Mesenchymal stem cell (in vitro differentiated cells and primary cell): ENCODE data around the gene BICDL2.

Experiments used
- DNase-seq: peaks from one replicate; pipeline ENCODE4 v3.0.0-alpha.2; 2013
- H2AFZ ChIP-seq: one replicate; pipeline ENCODE4 v1.6.1; 2013; ENCODE audit warnings: low read depth, mild to moderate bottlenecking, control low read depth, inconsistent platforms, low read length, moderate library complexity
- H2AK5ac ChIP-seq: 2 replicates; pipeline ENCODE4 v1.6.1; 2013; ENCODE audit warnings: low read length, moderate library complexity, mild to moderate bottlenecking, inconsistent platforms; ENCODE audit not compliant: severe bottlenecking
- H2BK120ac ChIP-seq: one replicate; pipeline ENCODE4 v1.6.1; 2013; ENCODE audit warnings: low read depth, mild to moderate bottlenecking, inconsistent platforms, low read length, moderate library complexity
- H2BK12ac ChIP-seq, 2 experiments: one replicate each; pipeline ENCODE4 v1.6.1; 2013; ENCODE audit warnings: inconsistent platforms in 2 of 2, low read length in 2 of 2, mild to moderate bottlenecking in 2 of 2, moderate library complexity in 2 of 2, control low read depth in 1 of 2
- H2BK15ac ChIP-seq: one replicate; pipeline ENCODE4 v1.6.1; 2013; ENCODE audit warnings: mild to moderate bottlenecking, low read depth, inconsistent platforms; ENCODE audit not compliant: poor library complexity, severe bottlenecking
- H2BK5ac ChIP-seq: 2 replicates; pipeline ENCODE4 v1.6.1; 2013; ENCODE audit warnings: low read depth, mild to moderate bottlenecking, low read length, control low read depth, inconsistent platforms; ENCODE audit not compliant: poor library complexity, severe bottlenecking
- H3K14ac ChIP-seq, 2 experiments: one replicate each; pipeline ENCODE4 v1.6.1; 2013; ENCODE audit warnings: inconsistent platforms in 2 of 2, low read length in 2 of 2, control low read depth in 1 of 2, mild to moderate bottlenecking in 1 of 2, moderate library complexity in 1 of 2
- H3K18ac ChIP-seq, 2 experiments: one replicate each; pipeline ENCODE4 v1.6.1; 2013; ENCODE audit warnings: inconsistent platforms in 2 of 2, low read length in 2 of 2, control low read depth in 1 of 2, low read depth in 1 of 2, mild to moderate bottlenecking in 1 of 2
- H3K23ac ChIP-seq, 2 experiments: one replicate each; pipeline ENCODE4 v1.6.1; 2013; ENCODE audit warnings: inconsistent platforms in 2 of 2, low read length in 2 of 2, mild to moderate bottlenecking in 2 of 2, moderate library complexity in 2 of 2, control low read depth in 1 of 2
- H3K27ac ChIP-seq: 2 replicates; pipeline ENCODE4 v1.5.1; 2013; ENCODE audit warnings: mild to moderate bottlenecking, moderate library complexity, low read length, control low read depth, inconsistent platforms; ENCODE audit not compliant: poor library complexity, severe bottlenecking
- H3K27me3 ChIP-seq, 2 experiments: 2 replicates each; pipeline versions ENCODE4 v1.6.1 to v1.7.0; 2013; ENCODE audit warnings: low read length in 2 of 2, mild to moderate bottlenecking in 2 of 2, moderate library complexity in 2 of 2, control low read depth in 1 of 2, inconsistent platforms in 1 of 2; ENCODE audit not compliant: control insufficient read depth in 1 of 2, insufficient read depth in 1 of 2
- H3K36me3 ChIP-seq, 2 experiments: 2 replicates each; pipeline versions ENCODE4 v1.6.1 to v1.7.0; 2013; ENCODE audit warnings: low read length in 2 of 2, control low read depth in 1 of 2, inconsistent platforms in 1 of 2, low read depth in 1 of 2, mild to moderate bottlenecking in 1 of 2; ENCODE audit not compliant: insufficient read depth in 2 of 2, control insufficient read depth in 1 of 2
- H3K4ac ChIP-seq, 2 experiments: one replicate each; pipeline ENCODE4 v1.6.1; 2013; ENCODE audit warnings: inconsistent platforms in 2 of 2, low read length in 2 of 2, mild to moderate bottlenecking in 2 of 2, moderate library complexity in 2 of 2, control low read depth in 1 of 2, low read depth in 1 of 2
- H3K4me1 ChIP-seq: 2 replicates; pipeline ENCODE4 v1.6.1; 2013; ENCODE audit warnings: low read depth, low read length, control low read depth; ENCODE audit not compliant: control insufficient read depth, insufficient read depth
- H3K4me2 ChIP-seq: 2 replicates; pipeline ENCODE4 v1.6.1; 2013; ENCODE audit warnings: low read length, mild to moderate bottlenecking, inconsistent platforms; ENCODE audit not compliant: poor library complexity, severe bottlenecking
- H3K4me3 ChIP-seq, 2 experiments: 2 replicates each; pipeline versions ENCODE4 v1.5.1 to v1.7.0; 2013; ENCODE audit warnings: low read length in 2 of 2, mild to moderate bottlenecking in 2 of 2, control low read depth in 1 of 2, low read depth in 1 of 2; ENCODE audit not compliant: insufficient read depth in 1 of 2
- H3K79me1 ChIP-seq: replicated peaks from 2 replicates; pipeline ENCODE4 v1.6.1; 2013; ENCODE audit warnings: mild to moderate bottlenecking, control low read depth, low read length, inconsistent platforms; ENCODE audit not compliant: poor library complexity, severe bottlenecking
- H3K9ac ChIP-seq: 2 replicates; pipeline ENCODE4 v1.7.0; 2013; ENCODE audit warnings: mild to moderate bottlenecking, low read length, moderate library complexity
- H3K9me3 ChIP-seq: 2 replicates; pipeline ENCODE4 v1.7.0; 2013; ENCODE audit warnings: mild to moderate bottlenecking, low read length; ENCODE audit not compliant: control insufficient read depth
- H4K8ac ChIP-seq: one replicate; pipeline ENCODE4 v1.6.1; 2013; ENCODE audit warnings: inconsistent platforms, mild to moderate bottlenecking, low read length, moderate library complexity
- H4K91ac ChIP-seq: one replicate; pipeline ENCODE4 v1.6.1; 2013; ENCODE audit warnings: mild to moderate bottlenecking, low read length, inconsistent platforms
- WGBS: methylation state at CpG from one replicate; pipeline ENCODE4 v1.1.7; 2013; ENCODE audit warnings: mixed read lengths; 5-methylcytosine and 5-hydroxymethylcytosine counted together

Gene BICDL2

GRCh38 chr16:3047387-3047720, 10.6 kb upstream of the BICDL2 start:
- H3K4me3 ChIP-seq = no peak overlapping the region
- peaks cover 16% of the 10 kb centered on the region for H3K4me1 ChIP-seq
- H2AK5ac ChIP-seq = no peak overlapping the region
- no peak overlapping the region for H4K8ac ChIP-seq
- H2BK5ac ChIP-seq = no peak overlapping the region
- H3K14ac ChIP-seq = no peak overlapping the region
- H3K4ac ChIP-seq = no peak overlapping the region
- DNase-seq = no peak
- 25% methylated on average over 13 of the region's 13 CpGs for WGBS
- no peaks in the 10 kb centered on the region for H3K36me3 ChIP-seq
- H3K27ac ChIP-seq = no peak overlapping the region
- H3K18ac ChIP-seq = no peak overlapping the region
- H3K79me1 ChIP-seq = no peaks in the 10 kb centered on the region
- no peak overlapping the region for H2BK120ac ChIP-seq
- H2BK15ac ChIP-seq = no peak overlapping the region
- peaks cover 80 to 82% of the 10 kb centered on the region in 2 experiments for H3K27me3 ChIP-seq
- no peaks in the 10 kb centered on the region for H3K9me3 ChIP-seq
- no peak overlapping the region for H2BK12ac ChIP-seq
- H3K23ac ChIP-seq = no peak overlapping the region
- no peak overlapping the region for H2AFZ ChIP-seq
- no peak overlapping the region for H3K4me2 ChIP-seq
- H4K91ac ChIP-seq = no peak overlapping the region
- no peak overlapping the region for H3K9ac ChIP-seq

GRCh38 chr16:3046641-3047386, 10.1 kb upstream of the BICDL2 start:
- peak overlapping the region in 1 of 2 experiments; percentile 52 for H3K4me3 ChIP-seq
- H4K91ac ChIP-seq = no peak overlapping the region
- H3K27me3 ChIP-seq = peaks cover 80 to 82% of the 10 kb centered on the region in 2 experiments
- no peak overlapping the region for H3K27ac ChIP-seq
- H4K8ac ChIP-seq = no peak overlapping the region
- H3K18ac ChIP-seq = no peak overlapping the region
- H2BK120ac ChIP-seq = no peak overlapping the region
- H3K36me3 ChIP-seq = no peaks in the 10 kb centered on the region
- no peak overlapping the region for H3K4ac ChIP-seq
- no peaks in the 10 kb centered on the region for H3K79me1 ChIP-seq
- no peak overlapping the region for H2BK15ac ChIP-seq
- H3K23ac ChIP-seq = no peak overlapping the region
- peak overlapping the region; percentile 94 for H3K4me2 ChIP-seq
- no peak overlapping the region for H3K14ac ChIP-seq
- H2BK5ac ChIP-seq = no peak overlapping the region
- H2AFZ ChIP-seq = no peak overlapping the region
- H2AK5ac ChIP-seq = no peak overlapping the region
- H3K9ac ChIP-seq = no peak overlapping the region
- 2% methylated on average over 47 of the region's 54 CpGs for WGBS
- H3K9me3 ChIP-seq = no peaks in the 10 kb centered on the region
- H2BK12ac ChIP-seq = no peak overlapping the region
- DNase-seq = no peak
- peaks cover 16% of the 10 kb centered on the region for H3K4me1 ChIP-seq

- H2BK5ac ChIP-seq = no peak within 1 kb of the TSS
- no peak within 1 kb of the TSS for H2BK12ac ChIP-seq
- H4K91ac ChIP-seq = no peak within 1 kb of the TSS
- H2AK5ac ChIP-seq = no peak within 1 kb of the TSS
- H2BK120ac ChIP-seq = no peak within 1 kb of the TSS
- no peak within 1 kb of the TSS for H2BK15ac ChIP-seq
- H2AFZ ChIP-seq = peak within 1 kb of the TSS; percentile 77
- H3K27ac ChIP-seq = no peak within 1 kb of the TSS
- peaks cover 74 to 78% of the 10 kb centered on the region in 2 experiments for H3K27me3 ChIP-seq
- no peaks in the 10 kb centered on the region for H3K79me1 ChIP-seq
- peak within 1 kb of the TSS; percentile 52 to 72 for H3K4me3 ChIP-seq
- peak within 1 kb of the TSS; percentile 94 for H3K4me2 ChIP-seq
- H3K9ac ChIP-seq = no peak within 1 kb of the TSS
- DNase-seq = no peak
- H3K4ac ChIP-seq = no peak within 1 kb of the TSS
- H3K9me3 ChIP-seq = no peaks in the 10 kb centered on the region
- H3K23ac ChIP-seq = peak within 1 kb of the TSS in 1 of 2 experiments; percentile 93
- no peak within 1 kb of the TSS for H4K8ac ChIP-seq
- H3K14ac ChIP-seq = no peak within 1 kb of the TSS
- H3K36me3 ChIP-seq = no peaks in the 10 kb centered on the region
- under 1% methylated on average over 57 of the region's 86 CpGs for WGBS
- peaks cover 16% of the 10 kb centered on the region for H3K4me1 ChIP-seq
- no peak within 1 kb of the TSS for H3K18ac ChIP-seq
These were observed 9.3 kb upstream of the BICDL2 start, which contains the start of gene MMP25 for GRCh38 chr16:3045758-3046640. Gene MMP25 (plus strand): TSS chr16:3046561. CDS start chr16:3046918, 357 bp downstream.

- 89% methylated on average over 4 of the region's 6 CpGs for WGBS
These were observed 8.0 kb upstream of the BICDL2 start for GRCh38 chr16:3044708-3045107.

More at GRCh38 chr16:3044708-3045107, 8.0 kb upstream of the BICDL2 start:
- Histone ChIP-seq H3K4ac (no peak overlapping the region), H3K9me3 (no peaks in the 10 kb centered on the region), H2AFZ (no peak overlapping the region), H3K4me3 (no peak overlapping the region), H3K14ac (no peak overlapping the region), H4K8ac (no peak overlapping the region), H3K23ac (no peak overlapping the region), H3K27ac (no peak overlapping the region), H3K4me1 (peaks cover 16% of the 10 kb centered on the region), H2BK12ac (no peak overlapping the region), H4K91ac (no peak overlapping the region), H3K18ac (no peak overlapping the region), H3K36me3 (no peaks in the 10 kb centered on the region), H2AK5ac (no peak overlapping the region), H2BK120ac (no peak overlapping the region), H3K4me2 (no peak overlapping the region), H3K79me1 (no peaks in the 10 kb centered on the region), H3K9ac (no peak overlapping the region), H3K27me3 (peaks cover 69% of the 10 kb centered on the region in 2 experiments), H2BK15ac (no peak overlapping the region), H2BK5ac (no peak overlapping the region)
- DNase-seq = no peak
